Keratinocyte (primary cell): Measurements from ENCODE around the gene SLC9A8. TPM values are rescaled to one million over a fixed set of nuclear protein-coding genes. Genes with fewer than 3 reads are reported as not detected.

ENCODE experiments used
- DNase-seq: peaks from one replicate; pipeline ENCODE4 v3.0.0-alpha.2; 2011; ENCODE audit warnings: low read depth, missing footprints, low spot score
- FAIRE-seq: peaks from 2 replicates; lab custom pipeline; 2011; peaks lifted over from hg19 to GRCh38; lab: Jason Lieb, UNC
- H2AFZ ChIP-seq: 2 replicates; pipeline ENCODE4 v1.6.0; 2012; ENCODE audit warnings: low read length, control low read depth, inconsistent platforms; ENCODE audit not compliant: control insufficient read depth
- H3K27ac ChIP-seq: 2 replicates; pipeline ENCODE4 v1.5.1; 2011; ENCODE audit warnings: low read length; ENCODE audit not compliant: control insufficient read depth, insufficient read depth
- H3K27me3 ChIP-seq: 3 replicates; pipeline ENCODE4 v1.6.0; 2011; ENCODE audit warnings: low read length; ENCODE audit not compliant: control insufficient read depth, insufficient read depth; ENCODE audit errors: extremely low read depth
- H3K36me3 ChIP-seq, 2 experiments: 2 replicates in 1 of 2; 3 replicates in 1 of 2; pipeline ENCODE4 v1.5.1; 2011; ENCODE audit warnings: low read length in 2 of 2, mild to moderate bottlenecking in 1 of 2; ENCODE audit not compliant: control insufficient read depth in 2 of 2, insufficient read depth in 2 of 2; ENCODE audit errors: extremely low read depth in 1 of 2
- H3K4me1 ChIP-seq: 3 replicates; pipeline ENCODE4 v1.5.1; 2011; ENCODE audit warnings: low read length; ENCODE audit not compliant: control insufficient read depth, insufficient read depth; ENCODE audit errors: extremely low read depth
- H3K4me2 ChIP-seq: 3 replicates; pipeline ENCODE4 v1.6.0; 2011; ENCODE audit warnings: low read depth, low read length; ENCODE audit not compliant: control insufficient read depth, insufficient read depth; ENCODE audit errors: extremely low read depth
- H3K4me3 ChIP-seq, 3 experiments: fragments of 200-600 bp in 1 of 3; sonication (generic) in 1 of 3; 2 replicates in 2 of 3; 3 replicates in 1 of 3; pipeline ENCODE4 v1.5.1; 2011 to 2016; ENCODE audit warnings: low read length in 3 of 3, mild to moderate bottlenecking in 3 of 3, control low read depth in 2 of 3, inconsistent platforms in 1 of 3, low read depth in 1 of 3, mixed read lengths in 1 of 3, mixed run types in 1 of 3, moderate library complexity in 1 of 3; ENCODE audit not compliant: control insufficient read depth in 2 of 3, insufficient read depth in 2 of 3; ENCODE audit errors: extremely low read depth in 1 of 3
- H3K79me2 ChIP-seq: 2 replicates; pipeline ENCODE4 v1.6.0; 2012; ENCODE audit warnings: low read length; ENCODE audit not compliant: control insufficient read depth, insufficient read depth
- H3K9ac ChIP-seq: 3 replicates; pipeline ENCODE4 v1.6.0; 2011; ENCODE audit warnings: low read length; ENCODE audit not compliant: control insufficient read depth, insufficient read depth; ENCODE audit errors: extremely low read depth
- H3K9me1 ChIP-seq: 3 replicates; pipeline ENCODE4 v1.6.0; 2011; ENCODE audit warnings: low read length; ENCODE audit not compliant: control insufficient read depth, insufficient read depth; ENCODE audit errors: extremely low read depth
- H3K9me3 ChIP-seq: 2 replicates; pipeline ENCODE4 v1.5.1; 2012; ENCODE audit warnings: low read depth, low read length; ENCODE audit not compliant: control insufficient read depth
- H4K20me1 ChIP-seq: 3 replicates; pipeline ENCODE4 v1.6.0; 2011; ENCODE audit warnings: low read length; ENCODE audit not compliant: control insufficient read depth, insufficient read depth; ENCODE audit errors: extremely low read depth
- EZH2 ChIP-seq: IDR thresholded peaks from one replicate; pipeline ENCODE4 v1.6.1; 2012; ENCODE audit warnings: inconsistent platforms, mild to moderate bottlenecking, low read length, moderate library complexity
- dilution Hi-C: fragments of 300-500 bp; cut with MboI; formaldehyde crosslinking; loops from one replicate; pipeline ENCODE4 v1.7.0; 2020; ENCODE audit warnings: low sequenced_read_pairs; ENCODE audit not compliant: extremely low pct_ligation_motif_present
- polyA plus RNA-seq, 5 experiments: library from polyadenylated mRNA; depleted of rRNA in 3 of 5; stranded (reverse) in 3 of 5; stranded (forward) in 1 of 5; unstranded in 1 of 5; fragments of >200 nt; gene quantifications; 1 replicate in 1 of 5; 2 replicates in 3 of 5; 3 replicates in 1 of 5; pipeline versions ENCODE4 v1.2.1 to v1.2.3, GENCODE V29; 2011 to 2012; ENCODE audit warnings: missing spikeins in 2 of 5, low read depth in 1 of 5, low replicate concordance in 1 of 5
- TF ChIP-seq, protein P1 (sequence below), 3 experiments: IDR thresholded peaks in 1 of 3; conservative IDR thresholded peaks in 1 of 3; optimal IDR thresholded peaks in 1 of 3; 2 replicates in 2 of 3; 3 replicates in 1 of 3; pipeline versions ENCODE3 to v1.5.1; 2011; ENCODE audit warnings: low read length in 3 of 3, mild to moderate bottlenecking in 3 of 3, moderate library complexity in 2 of 3, control low read depth in 1 of 3, inconsistent platforms in 1 of 3; ENCODE audit not compliant: insufficient read depth in 2 of 3; ENCODE audit errors: extremely low read depth in 1 of 3

The SLC9A8 gene
- polyA plus RNA-seq, 1 donor (not counting 4 experiments of a cell fraction or from before 2014, with no cell fraction given), result 1.9 TPM

- dilution Hi-C loops, result no loop called here
- H3K9me1 ChIP-seq, result no peaks in the 10 kb centered on the region
- no peak overlapping the region for H2AFZ ChIP-seq
- no peak overlapping the region for H3K4me3 ChIP-seq
- FAIRE-seq (no peak), DNase-seq (no peak)
- peaks cover 14% of the 10 kb centered on the region for H3K4me1 ChIP-seq
- TF ChIP-seq EZH2, result no peak
- TF ChIP-seq, protein P1, sequence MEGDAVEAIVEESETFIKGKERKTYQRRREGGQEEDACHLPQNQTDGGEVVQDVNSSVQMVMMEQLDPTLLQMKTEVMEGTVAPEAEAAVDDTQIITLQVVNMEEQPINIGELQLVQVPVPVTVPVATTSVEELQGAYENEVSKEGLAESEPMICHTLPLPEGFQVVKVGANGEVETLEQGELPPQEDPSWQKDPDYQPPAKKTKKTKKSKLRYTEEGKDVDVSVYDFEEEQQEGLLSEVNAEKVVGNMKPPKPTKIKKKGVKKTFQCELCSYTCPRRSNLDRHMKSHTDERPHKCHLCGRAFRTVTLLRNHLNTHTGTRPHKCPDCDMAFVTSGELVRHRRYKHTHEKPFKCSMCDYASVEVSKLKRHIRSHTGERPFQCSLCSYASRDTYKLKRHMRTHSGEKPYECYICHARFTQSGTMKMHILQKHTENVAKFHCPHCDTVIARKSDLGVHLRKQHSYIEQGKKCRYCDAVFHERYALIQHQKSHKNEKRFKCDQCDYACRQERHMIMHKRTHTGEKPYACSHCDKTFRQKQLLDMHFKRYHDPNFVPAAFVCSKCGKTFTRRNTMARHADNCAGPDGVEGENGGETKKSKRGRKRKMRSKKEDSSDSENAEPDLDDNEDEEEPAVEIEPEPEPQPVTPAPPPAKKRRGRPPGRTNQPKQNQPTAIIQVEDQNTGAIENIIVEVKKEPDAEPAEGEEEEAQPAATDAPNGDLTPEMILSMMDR (optimal IDR thresholded peaks at IDR 0.05 in 1 of 3, IDR thresholded peaks at IDR 0.05 in 1 of 3, conservative IDR thresholded peaks at IDR 0.05 in 1 of 3; ENCODE audit: extremely low read depth in 1 of 3, insufficient read depth in 2 of 3, low read length in 3 of 3), result no peak
- no peak overlapping the region for H3K27ac ChIP-seq
- H3K79me2 ChIP-seq, result peaks cover 2% of the 10 kb centered on the region
- no peaks in the 10 kb centered on the region for H3K27me3 ChIP-seq
- H3K4me2 ChIP-seq, result no peak overlapping the region
- H3K36me3 ChIP-seq, result peaks cover under 1 to 5% of the 10 kb centered on the region in 2 experiments
- no peaks in the 10 kb centered on the region for H4K20me1 ChIP-seq
- H3K9ac ChIP-seq, result no peak overlapping the region
- H3K9me3 ChIP-seq, result no peaks in the 10 kb centered on the region
Observed at GRCh38 chr20:49809803-49810359, 2.7 kb upstream of the SLC9A8 start.

DNA sequence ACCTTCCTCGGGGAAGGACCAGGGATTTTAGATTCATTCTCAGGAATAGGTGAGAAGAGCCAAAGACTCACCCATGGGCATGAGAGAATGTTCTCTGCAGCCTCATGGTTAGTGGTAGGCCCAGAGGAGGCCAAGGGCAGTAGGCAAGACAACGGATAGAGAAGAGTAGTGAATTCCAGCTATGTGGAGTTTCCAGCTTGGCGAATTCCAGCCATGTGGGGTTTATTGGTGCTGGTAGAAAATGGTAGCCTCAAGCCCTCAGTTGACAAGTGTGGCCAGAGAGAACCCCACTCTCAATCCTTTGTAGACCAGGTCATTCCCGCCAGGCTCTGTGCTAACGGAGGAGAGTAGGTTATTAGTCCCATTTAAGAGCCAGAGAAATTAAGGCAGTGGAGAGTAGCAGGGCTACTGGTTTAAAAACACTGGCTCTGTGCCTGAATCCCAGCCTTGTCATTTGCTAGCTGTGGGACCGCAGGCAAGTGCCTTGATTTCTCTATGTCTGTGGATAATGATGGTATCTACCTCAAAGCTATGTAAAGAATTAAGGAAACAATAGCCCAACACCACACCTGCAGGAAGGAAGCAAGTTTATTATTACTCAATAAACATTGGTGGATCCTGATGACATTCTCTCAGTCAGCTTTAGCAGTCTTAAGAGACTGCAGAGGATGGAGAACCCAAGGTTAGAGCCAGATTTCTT lies 2.0 kb upstream of the SLC9A8 start:
- no peak overlapping the region for H3K27ac ChIP-seq

More for the DNA sequence above, 2.0 kb upstream of the SLC9A8 start:
- FAIRE-seq (no peak), DNase-seq (no peak)
- H3K4me1 ChIP-seq, result peaks cover 14% of the 10 kb centered on the region
- H3K4me2 ChIP-seq, result no peak overlapping the region
- no peak overlapping the region for H3K9ac ChIP-seq
- H3K79me2 ChIP-seq, result peaks cover 2% of the 10 kb centered on the region
- H4K20me1 ChIP-seq, result no peaks in the 10 kb centered on the region
- no peak overlapping the region for H3K4me3 ChIP-seq
- no peak overlapping the region for H2AFZ ChIP-seq
- H3K9me1 ChIP-seq, result no peaks in the 10 kb centered on the region
- no peaks in the 10 kb centered on the region for H3K9me3 ChIP-seq
- dilution Hi-C loops, result no loop called here
- no peaks in the 10 kb centered on the region for H3K27me3 ChIP-seq
- no peak for TF ChIP-seq EZH2
- TF ChIP-seq, protein P1 (optimal IDR thresholded peaks at IDR 0.05 in 1 of 3, IDR thresholded peaks at IDR 0.05 in 1 of 3, conservative IDR thresholded peaks at IDR 0.05 in 1 of 3; ENCODE audit: extremely low read depth in 1 of 3, insufficient read depth in 2 of 3, low read length in 3 of 3), result no peak
- peaks cover 2 to 5% of the 10 kb centered on the region in 2 experiments for H3K36me3 ChIP-seq
